ENCODE data around the gene ZNF79. TPM values are rescaled to one million over a fixed set of nuclear protein-coding genes. Genes with fewer than 3 reads are reported as not detected.

The ZNF79 gene
- total and polyA plus RNA-seq, 2 of the 8 experiments (the other 6 are each of a cell fraction or from before 2014, with no cell fraction given) = 2.4 to 7.4 TPM

GRCh38 chr9:127490535-127491230 lies 66.5 kb downstream of the ZNF79 start:
- H4K8ac ChIP-seq (ENCODE audit: extremely low read depth, insufficient read depth, low read length) = no peak overlapping the region
- no peak overlapping the region for H2BK20ac ChIP-seq (ENCODE audit: low read length)
- no peaks in the 10 kb centered on the region for H3K23me2 ChIP-seq (ENCODE audit: low read depth, low read length)
- peaks cover 4 to 5% (median 5%) of the 10 kb centered on the region in 4 experiments; a peak in 4 of 8 replicates for H3K36me3 ChIP-seq (ENCODE audit: control insufficient read depth in 2 of 4, insufficient read depth in 4 of 4, low read length in 3 of 4)
- H3K27ac ChIP-seq (ENCODE audit: low read depth, low read length) = no peak overlapping the region
- H3K9ac ChIP-seq (replicated peaks in 1 of 4; ENCODE audit: extremely low read depth in 1 of 4, low read depth in 3 of 4, low read length in 3 of 4) = no peak overlapping the region
- H2BK5ac ChIP-seq (ENCODE audit: low read depth, low read length) = no peak overlapping the region
- H4K20me1 ChIP-seq (replicated peaks in 1 of 2; ENCODE audit: control insufficient read depth in 1 of 2, insufficient read depth in 2 of 2, low read length in 2 of 2) = peaks cover 0 to 1% of the 10 kb centered on the region in 2 experiments
- no peak overlapping the region for H3K14ac ChIP-seq (ENCODE audit: insufficient read length)
- ChIA-PET CTCF (ENCODE audit: partially characterized antibody) (interaction anchor here (0.5 to 6.9 kb wide), 34 partner anchors 9 to 378 kb away, joined by 3 to 78 read pairs (median 4); partner anchors contain the start of gene CFAP157), POLR2A (ENCODE audit: partially characterized antibody) (interaction anchor here (0.7 to 3.1 kb wide), 7 partner anchors 10 to 379 kb away, joined by 3 to 16 read pairs (median 3); partner anchors contain the start of genes LRSAM1 and RPL12)
- H3K9me3 ChIP-seq (ENCODE audit: insufficient read depth in 2 of 2, low read depth in 1 of 2, low read length in 1 of 2) = no peaks in the 10 kb centered on the region
- no peak overlapping the region for H4K91ac ChIP-seq (replicated peaks; ENCODE audit: insufficient read length, low read length)
- 93% methylated on average over 9 of the region's 9 CpGs; no CpG with 5 or more reads in 1 of the 2 experiments for WGBS, 2 experiments (ENCODE audit: extremely low coverage in 1 of 2, insufficient coverage in 1 of 2, insufficient read length in 1 of 2, insufficient replicate concordance in 2 of 2, low coverage in 1 of 2, low lambda C conversion rate in 2 of 2, missing lambda C conversion rate in 1 of 2)
- no peaks in the 10 kb centered on the region for H3K27me3 ChIP-seq (replicated peaks in 1 of 4; ENCODE audit: control insufficient read depth in 3 of 4, extremely low read depth in 1 of 4, insufficient read depth in 3 of 4, low read length in 3 of 4)
- no peak overlapping the region for H2BK12ac ChIP-seq (ENCODE audit: low read depth, low read length)
- no peak overlapping the region for H2AK5ac ChIP-seq (ENCODE audit: low read depth, low read length)
- peaks cover 0 to 7% (median 2%) of the 10 kb centered on the region in 4 experiments; a peak in 5 of 7 replicates for H3K4me1 ChIP-seq (replicated peaks in 1 of 4; ENCODE audit: control insufficient read depth in 3 of 4, insufficient read depth in 4 of 4, low read length in 3 of 4)
- no peak overlapping the region for H2AFZ ChIP-seq (ENCODE audit: low read length)
- no peak overlapping the region for H2BK15ac ChIP-seq (ENCODE audit: low read length)
- H3K4me3 ChIP-seq (ENCODE audit: extremely low read depth in 1 of 4, insufficient read depth in 2 of 4, low read depth in 3 of 4, low read length in 4 of 4) = no peak overlapping the region
- no peak overlapping the region for H3K4ac ChIP-seq (replicated peaks; ENCODE audit: insufficient read length, low read depth, low read length)
- no peaks in the 10 kb centered on the region for H3K79me2 ChIP-seq (ENCODE audit: control insufficient read depth in 1 of 2, insufficient read depth in 2 of 2, low read length in 2 of 2)
- H3K79me1 ChIP-seq (ENCODE audit: low read depth, low read length) = no peaks in the 10 kb centered on the region
- DNase-seq (ENCODE audit: low read depth in 1 of 2, low spot score in 2 of 2) = no peak
- FAIRE-seq = no peak
- no peak overlapping the region for H3K18ac ChIP-seq (ENCODE audit: extremely low read depth, low read length)
- H3K56ac ChIP-seq (replicated peaks; ENCODE audit: insufficient read length, low read depth, low read length) = no peak overlapping the region
- no peak overlapping the region for H3K4me2 ChIP-seq (ENCODE audit: insufficient read depth in 1 of 2, low read depth in 2 of 2, low read length in 2 of 2)
- no peak overlapping the region for H3K23ac ChIP-seq (ENCODE audit: insufficient read length)
- H2BK120ac ChIP-seq (replicated peaks; ENCODE audit: low read depth, low read length) = no peak overlapping the region
- H4K5ac ChIP-seq (ENCODE audit: insufficient read length, low read depth, low read length) = no peak overlapping the region
- no peak for TF ChIP-seq SP4 (IDR thresholded peaks at IDR 0.05; ENCODE audit: low read length)
- TF ChIP-seq TAF7 (optimal IDR thresholded peaks at IDR 0.05; ENCODE audit: borderline replicate concordance, low read depth, low read length) = no peak
- TF ChIP-seq POU5F1 (IDR thresholded peaks at IDR 0.05; ENCODE audit: low read depth, low read length) = no peak
- TF ChIP-seq TEAD4 (IDR thresholded peaks at IDR 0.05; ENCODE audit: low read depth, low read length) = no peak
- TF ChIP-seq SUZ12 (IDR thresholded peaks at IDR 0.05; ENCODE audit: low read length) = no peak
- TF ChIP-seq RFX5 (IDR thresholded peaks at IDR 0.05; ENCODE audit: borderline replicate concordance, low read depth, low read length) = no peak
- no peak for TF ChIP-seq BACH1 (IDR thresholded peaks at IDR 0.05; ENCODE audit: low read length)
- TF ChIP-seq CEBPB (IDR thresholded peaks at IDR 0.05; ENCODE audit: low read depth, low read length) = no peak
- TF ChIP-seq, protein P1, sequence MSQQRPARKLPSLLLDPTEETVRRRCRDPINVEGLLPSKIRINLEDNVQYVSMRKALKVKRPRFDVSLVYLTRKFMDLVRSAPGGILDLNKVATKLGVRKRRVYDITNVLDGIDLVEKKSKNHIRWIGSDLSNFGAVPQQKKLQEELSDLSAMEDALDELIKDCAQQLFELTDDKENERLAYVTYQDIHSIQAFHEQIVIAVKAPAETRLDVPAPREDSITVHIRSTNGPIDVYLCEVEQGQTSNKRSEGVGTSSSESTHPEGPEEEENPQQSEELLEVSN (IDR thresholded peaks at IDR 0.05) = no peak
- TF ChIP-seq SIRT6 (IDR thresholded peaks at IDR 0.05; ENCODE audit: low read length) = no peak
- no peak for TF ChIP-seq POLR2A (IDR thresholded peaks at IDR 0.05; ENCODE audit: control extremely low read depth in 1 of 2, low read depth in 2 of 2, low read length in 2 of 2)

Data from H1 (cell line).